Natural killer cell treated with Interleukin-12 subunit alpha and Interleukin-12 subunit beta and Interleukin-15 and Interleukin-18, amount 100 ng/mL, for 72 hours (primary cell): ENCODE results near the gene ATP9A. TPM values are rescaled to one million over a fixed set of nuclear protein-coding genes. Genes with fewer than 3 reads are reported as not detected.
"Not testable (repeated sequence)": the region's sequence is repeated elsewhere in the genome, so short reads cannot be mapped to it uniquely, and the experiment has no call there.

Experiments used
- ATAC-seq, 2 donors: fragments of 150-1000 bp; cut with Tn5 transposase in 1 of 2; sonication (Bioruptor Pico), chemical (Tn5 transposase) in 1 of 2; 2 replicates each; pipeline ENCODE4 v1.10.0; 2021
- DNase-seq: peaks from one replicate; pipeline ENCODE4 v3.0.0; 2022; ENCODE audit warnings: low spot score
- H3K27ac Mint-ChIP-seq, 2 donors: 1 replicate in 1 of 2; 2 replicates in 1 of 2; pipeline ENCODE4 v1.8.0; 2022; ENCODE audit warnings: mixed read lengths in 2 of 2, mild to moderate bottlenecking in 1 of 2, moderate library complexity in 1 of 2
- H3K27me3 Mint-ChIP-seq, 2 donors: 1 replicate in 1 of 2; 2 replicates in 1 of 2; pipeline ENCODE4 v1.8.0; 2022; ENCODE audit warnings: mixed read lengths in 2 of 2
- H3K36me3 Mint-ChIP-seq: one replicate; pipeline ENCODE4 v1.8.0; 2022; ENCODE audit warnings: mixed read lengths
- H3K4me1 Mint-ChIP-seq, 2 donors: 1 replicate in 1 of 2; 2 replicates in 1 of 2; pipeline ENCODE4 v1.8.0; 2022; ENCODE audit warnings: low read depth in 2 of 2, mixed read lengths in 2 of 2, mild to moderate bottlenecking in 1 of 2
- H3K4me3 Mint-ChIP-seq: one replicate; pipeline ENCODE4 v1.8.0; 2022; ENCODE audit warnings: mixed read lengths
- H3K9me3 Mint-ChIP-seq: 2 replicates; pipeline ENCODE4 v1.8.0; 2022; ENCODE audit warnings: mixed read lengths
- total RNA-seq, 2 donors: library from RNA; stranded (reverse); gene quantifications; one replicate each; pipeline ENCODE4 v1.2.3, GENCODE V29; 2022

The ATP9A gene
- total RNA-seq, 2 donors from 2014 or later: 1.4 to 18.9 TPM

- Mint-ChIP-seq H3K9me3 (no peaks in the 10 kb centered on the region), H3K36me3 (no peaks in the 10 kb centered on the region), H3K27ac (peak overlapping the region in 1 of 2 donors; percentile 83), H3K27me3 (peaks cover 7 to 32% of the 10 kb centered on the region in 2 donors), H3K4me1 (peaks cover 5 to 18% of the 10 kb centered on the region in 2 donors), H3K4me3 (peak overlapping the region; percentile 78)
- ATAC-seq (peak in 1 of 2 donors; percentile 54), DNase-seq (no peak)
Observed at GRCh38 chr20:51801122-51801822, 33.1 kb upstream of the ATP9A start.

GRCh38 chr20:51800872-51801121, 32.6 kb upstream of the ATP9A start:
- H3K27ac Mint-ChIP-seq: peak overlapping the region in 1 of 2 donors; percentile 83
- DNase-seq (peak; percentile 68), ATAC-seq (peak in 1 of 2 donors; percentile 66)
- H3K4me1 Mint-ChIP-seq: peaks cover 5 to 18% of the 10 kb centered on the region in 2 donors
- no peaks in the 10 kb centered on the region for H3K9me3 Mint-ChIP-seq
- H3K4me3 Mint-ChIP-seq: peak overlapping the region; percentile 78
- no peaks in the 10 kb centered on the region for H3K36me3 Mint-ChIP-seq
- peaks cover 7 to 32% of the 10 kb centered on the region in 2 donors for H3K27me3 Mint-ChIP-seq

- peak overlapping the region in 1 of 2 donors; percentile 83 for H3K27ac Mint-ChIP-seq
- DNase-seq: peak; percentile 81
- H3K9me3 Mint-ChIP-seq: no peaks in the 10 kb centered on the region
- peaks cover 5 to 18% of the 10 kb centered on the region in 2 donors for H3K4me1 Mint-ChIP-seq
- H3K36me3 Mint-ChIP-seq: no peaks in the 10 kb centered on the region
- peaks cover 7 to 32% of the 10 kb centered on the region in 2 donors for H3K27me3 Mint-ChIP-seq
- H3K4me3 Mint-ChIP-seq: peak overlapping the region; percentile 78
- ATAC-seq: peak; percentile 71 to 86
Observed at GRCh38 chr20:51800060-51800871, 32.1 kb upstream of the ATP9A start.

DNA sequence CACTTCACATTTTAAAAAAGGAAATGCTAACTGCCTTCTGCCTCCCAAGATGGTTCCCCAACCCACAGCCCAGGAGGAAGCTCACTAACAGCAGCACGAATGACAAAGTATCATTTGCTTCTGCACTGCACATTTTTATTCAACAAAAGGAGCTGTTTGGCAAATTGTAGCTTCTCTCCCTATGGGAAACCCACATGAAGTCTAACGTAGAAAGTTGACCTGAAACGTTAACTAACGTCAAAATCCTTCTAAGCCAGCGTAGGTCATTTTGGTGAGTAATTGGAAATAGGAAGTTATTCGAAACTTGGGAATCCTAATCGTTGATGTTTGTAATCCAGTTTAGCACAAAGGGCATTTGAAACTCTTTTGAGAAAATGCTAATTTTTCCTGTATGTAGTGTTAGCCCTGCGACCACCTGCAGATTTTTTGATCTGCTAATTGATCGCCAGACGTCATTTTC, 31.2 kb upstream of the ATP9A start:
- DNase-seq (no peak), ATAC-seq (no peak)
- peaks cover 5 to 18% of the 10 kb centered on the region in 2 donors for H3K4me1 Mint-ChIP-seq
- peak overlapping the region in 1 of 2 donors; percentile 83 for H3K27ac Mint-ChIP-seq
- no peak overlapping the region for H3K4me3 Mint-ChIP-seq
- H3K9me3 Mint-ChIP-seq: no peaks in the 10 kb centered on the region
- no peaks in the 10 kb centered on the region for H3K36me3 Mint-ChIP-seq
- H3K27me3 Mint-ChIP-seq: peaks cover 7 to 32% of the 10 kb centered on the region in 2 donors

DNA sequence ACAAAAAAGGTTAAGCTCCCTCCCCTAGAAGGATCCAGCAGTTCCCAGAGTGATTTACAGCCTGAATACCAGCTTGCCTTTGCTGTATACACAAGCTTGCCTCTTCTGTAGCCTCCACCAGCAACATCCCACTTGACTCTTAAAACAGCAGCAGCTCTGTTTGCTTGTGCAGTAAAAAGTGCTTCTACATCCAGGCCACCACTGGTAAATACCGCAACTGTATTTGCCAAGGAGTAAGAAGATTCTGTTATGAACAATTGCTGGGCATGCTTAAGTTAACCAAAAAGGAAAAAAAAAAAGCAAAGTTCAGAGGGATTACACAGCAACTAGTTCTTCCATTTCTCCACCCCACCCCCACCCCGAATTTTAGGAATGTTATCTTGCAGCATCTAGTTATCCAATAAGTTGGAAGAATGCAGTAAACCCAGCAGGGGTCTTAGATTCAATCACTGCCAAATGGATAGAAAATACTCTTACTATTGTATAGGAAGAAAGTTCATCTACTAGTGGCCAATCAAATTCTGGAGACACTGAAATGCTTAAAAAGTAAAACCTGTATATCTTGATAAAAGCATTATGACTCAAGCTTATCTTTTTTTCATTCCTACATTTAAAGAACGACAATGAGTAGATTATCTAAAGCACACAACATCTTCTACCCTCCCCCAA, 29.3 kb upstream of the ATP9A start:
- Mint-ChIP-seq H3K4me1 (peaks cover 5 to 22% of the 10 kb centered on the region in 2 donors), H3K9me3 (no peaks in the 10 kb centered on the region), H3K27me3 (peaks cover 7 to 23% of the 10 kb centered on the region in 2 donors), H3K36me3 (no peaks in the 10 kb centered on the region), H3K27ac (no peak overlapping the region), H3K4me3 (no peak overlapping the region)
- DNase-seq (no peak), ATAC-seq (no peak)

GRCh38 chr20:51796340-51796739, 28.1 kb upstream of the ATP9A start:
- DNase-seq: no peak
- Mint-ChIP-seq H3K4me1 (peaks cover 5 to 19% of the 10 kb centered on the region in 2 donors), H3K4me3 (no peak overlapping the region), H3K27ac (no peak overlapping the region), H3K36me3 (no peaks in the 10 kb centered on the region), H3K9me3 (no peaks in the 10 kb centered on the region), H3K27me3 (peaks cover 7 to 22% of the 10 kb centered on the region in 2 donors)
- no peak for ATAC-seq

- no peak overlapping the region for H3K27ac Mint-ChIP-seq
- peaks cover 3 to 7% of the 10 kb centered on the region in 2 donors for H3K27me3 Mint-ChIP-seq
- H3K36me3 Mint-ChIP-seq: no peaks in the 10 kb centered on the region
- no peaks in the 10 kb centered on the region for H3K9me3 Mint-ChIP-seq
- ATAC-seq (no peak), DNase-seq (no peak)
- H3K4me3 Mint-ChIP-seq: no peak overlapping the region
- peaks cover 0 to 5% of the 10 kb centered on the region in 2 donors for H3K4me1 Mint-ChIP-seq
Observed at GRCh38 chr20:51792960-51793359, 24.8 kb upstream of the ATP9A start.

GRCh38 chr20:51791626-51792025, 23.4 kb upstream of the ATP9A start:
- H3K4me1 Mint-ChIP-seq: peaks cover 0 to 5% of the 10 kb centered on the region in 2 donors
- ATAC-seq: no peak

DNA sequence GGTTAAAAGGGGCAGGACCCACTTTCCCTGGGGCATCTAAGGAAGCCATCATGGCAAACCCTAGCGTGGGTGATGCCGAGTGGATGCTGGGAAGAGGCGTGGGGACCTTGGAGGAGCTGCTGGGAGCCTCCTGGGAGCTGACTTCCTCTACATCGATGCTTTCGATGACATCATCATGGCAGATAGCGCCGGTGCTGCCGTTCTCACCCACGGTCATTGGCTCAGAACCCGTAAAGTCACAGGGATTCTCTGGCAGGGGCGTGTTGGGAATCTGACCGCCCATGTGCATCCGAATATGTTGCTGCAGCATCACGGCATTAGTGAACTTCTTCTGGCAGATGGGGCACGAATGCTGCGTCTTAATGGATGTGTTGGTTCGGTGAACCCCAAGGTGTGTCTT, 22.1 kb upstream of the ATP9A start:
- Mint-ChIP-seq H3K9me3 (no peaks in the 10 kb centered on the region), H3K4me1 (peaks cover 0 to 5% of the 10 kb centered on the region in 2 donors), H3K4me3 (no peak overlapping the region), H3K27me3 (no peaks in the 10 kb centered on the region), H3K36me3 (no peaks in the 10 kb centered on the region), H3K27ac (no peak overlapping the region)
- no peak for ATAC-seq
- no peak for DNase-seq

More at GRCh38 chr20:51791626-51792025, 23.4 kb upstream of the ATP9A start:
- no peak overlapping the region for H3K4me3 Mint-ChIP-seq
- H3K9me3 Mint-ChIP-seq: no peaks in the 10 kb centered on the region
- H3K27ac Mint-ChIP-seq: no peak overlapping the region
- DNase-seq: no peak
- no peaks in the 10 kb centered on the region for H3K36me3 Mint-ChIP-seq
- no peaks in the 10 kb centered on the region for H3K27me3 Mint-ChIP-seq

DNA sequence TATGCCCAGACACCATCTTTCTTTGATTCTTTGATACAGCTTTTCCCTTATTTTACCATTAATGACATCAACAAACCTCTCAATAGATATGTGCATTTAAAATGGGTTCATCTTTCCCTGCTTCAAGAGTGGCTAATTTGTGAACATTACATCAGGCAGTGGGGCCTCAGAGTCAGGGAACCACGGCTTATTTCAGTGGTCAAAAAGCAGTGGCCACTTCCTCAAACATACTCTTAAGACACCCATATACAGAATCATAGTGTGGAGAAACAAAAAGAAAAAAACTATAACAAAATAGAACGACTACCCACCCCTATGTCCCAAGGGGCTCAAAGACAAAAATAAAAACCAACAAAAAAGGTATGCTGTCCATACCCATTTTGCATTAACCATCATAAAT, 21.2 kb upstream of the ATP9A start:
- no peaks in the 10 kb centered on the region for H3K27me3 Mint-ChIP-seq
- H3K36me3 Mint-ChIP-seq: no peaks in the 10 kb centered on the region
- H3K27ac Mint-ChIP-seq: no peak overlapping the region
- ATAC-seq (no peak), DNase-seq (no peak)
- no peaks in the 10 kb centered on the region for H3K9me3 Mint-ChIP-seq
- H3K4me3 Mint-ChIP-seq: no peak overlapping the region
- peaks cover 0 to 5% of the 10 kb centered on the region in 2 donors for H3K4me1 Mint-ChIP-seq

DNA sequence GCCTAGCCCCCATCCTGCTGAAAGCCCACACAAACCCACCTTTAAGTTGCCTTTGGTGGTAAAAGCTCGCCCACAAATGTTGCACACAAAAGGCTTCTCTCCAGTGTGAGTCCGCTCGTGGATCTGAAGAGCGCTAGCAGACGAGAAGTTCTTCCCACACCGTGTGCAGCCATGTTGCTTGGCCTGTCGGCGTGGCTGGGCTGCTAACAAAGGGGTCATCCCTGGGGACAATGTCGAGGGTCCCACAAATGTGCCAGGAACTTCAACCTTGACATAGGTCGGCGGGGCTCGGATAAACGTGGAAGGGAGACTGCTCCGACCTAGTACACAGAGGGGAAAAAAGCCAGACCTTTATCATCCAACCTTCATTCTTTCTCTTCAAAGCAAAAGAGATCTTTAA, 20.6 kb upstream of the ATP9A start:
- no peak overlapping the region for H3K4me3 Mint-ChIP-seq
- H3K9me3 Mint-ChIP-seq: no peaks in the 10 kb centered on the region
- H3K27ac Mint-ChIP-seq: no peak overlapping the region
- ATAC-seq (no peak), DNase-seq (no peak)
- no peaks in the 10 kb centered on the region for H3K27me3 Mint-ChIP-seq
- H3K36me3 Mint-ChIP-seq: no peaks in the 10 kb centered on the region
- H3K4me1 Mint-ChIP-seq: peaks cover 0 to 5% of the 10 kb centered on the region in 2 donors

GRCh38 chr20:51784299-51784698, 16.1 kb upstream of the ATP9A start:
- Mint-ChIP-seq H3K4me1 (no peaks in the 10 kb centered on the region), H3K9me3 (no peaks in the 10 kb centered on the region), H3K27me3 (no peaks in the 10 kb centered on the region), H3K36me3 (no peaks in the 10 kb centered on the region), H3K27ac (no peak overlapping the region), H3K4me3 (no peak overlapping the region)
- ATAC-seq: no peak
- no peak for DNase-seq

DNA sequence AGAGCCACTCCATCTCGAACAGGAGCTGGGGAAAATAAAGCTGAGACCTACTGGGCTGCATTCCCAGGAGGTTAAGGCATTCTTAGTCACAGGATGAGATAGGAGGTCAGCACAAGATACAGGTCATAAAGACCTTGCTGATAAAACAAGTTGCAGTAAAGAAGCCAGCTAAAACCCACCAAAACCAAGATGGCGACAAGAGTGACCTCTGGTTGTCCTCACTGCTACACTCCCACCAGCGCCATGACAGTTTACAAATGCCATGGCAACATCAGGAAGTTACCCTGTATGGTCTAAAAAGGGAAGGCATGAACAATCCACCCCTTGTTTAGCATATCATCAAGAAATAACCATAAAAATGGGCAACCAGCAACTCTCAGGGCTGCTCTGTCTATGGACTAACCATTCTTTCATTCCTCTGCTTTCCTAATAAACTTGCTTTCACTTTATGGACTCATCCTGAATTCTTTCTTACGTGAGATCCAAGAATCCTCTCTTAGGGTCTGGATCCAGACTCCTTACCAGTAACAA, 10.1 kb upstream of the ATP9A start:
- DNase-seq, ATAC-seq, H3K9me3 Mint-ChIP-seq, H3K36me3 Mint-ChIP-seq, H3K4me3 Mint-ChIP-seq, H3K27me3 Mint-ChIP-seq: not testable (repeated sequence)
- peaks cover 0 to 11% of the 10 kb centered on the region in 2 donors for H3K4me1 Mint-ChIP-seq
- peak overlapping the region in 1 of 2 donors; percentile 47 for H3K27ac Mint-ChIP-seq
